Duodenal mucosa (tissue), 2 donors: ENCODE measurements around the gene CNTNAP2.

Experiments used
- H3K27ac ChIP-seq: one replicate; pipeline ENCODE4 v1.7.0; 2013; ENCODE audit warnings: low read depth, low read length
- H3K27me3 ChIP-seq, 2 donors: one replicate each; pipeline ENCODE4 v1.7.0; 2013; ENCODE audit warnings: low read length in 2 of 2, control low read depth in 1 of 2; ENCODE audit not compliant: insufficient read depth in 2 of 2, control insufficient read depth in 1 of 2
- H3K36me3 ChIP-seq, 2 donors: one replicate each; pipeline ENCODE4 v1.7.0; 2013; ENCODE audit warnings: low read length in 2 of 2, control low read depth in 1 of 2; ENCODE audit not compliant: insufficient read depth in 2 of 2, control insufficient read depth in 1 of 2
- H3K4me1 ChIP-seq, 2 donors: one replicate each; pipeline ENCODE4 v1.7.0; 2013; ENCODE audit warnings: low read length in 2 of 2, control low read depth in 1 of 2; ENCODE audit not compliant: insufficient read depth in 2 of 2, control insufficient read depth in 1 of 2
- H3K4me3 ChIP-seq, 2 donors: one replicate each; pipeline ENCODE4 v1.7.0; 2013; ENCODE audit warnings: low read length in 2 of 2, low read depth in 1 of 2
- H3K9ac ChIP-seq, 2 donors: one replicate each; pipeline ENCODE4 v1.7.0; 2013; ENCODE audit warnings: low read length in 2 of 2, low read depth in 1 of 2
- H3K9me3 ChIP-seq, 2 donors: one replicate each; pipeline ENCODE4 v1.7.0; 2013; ENCODE audit warnings: low read length in 2 of 2, control low read depth in 1 of 2; ENCODE audit not compliant: control insufficient read depth in 1 of 2

CNTNAP2 gene

DNA sequence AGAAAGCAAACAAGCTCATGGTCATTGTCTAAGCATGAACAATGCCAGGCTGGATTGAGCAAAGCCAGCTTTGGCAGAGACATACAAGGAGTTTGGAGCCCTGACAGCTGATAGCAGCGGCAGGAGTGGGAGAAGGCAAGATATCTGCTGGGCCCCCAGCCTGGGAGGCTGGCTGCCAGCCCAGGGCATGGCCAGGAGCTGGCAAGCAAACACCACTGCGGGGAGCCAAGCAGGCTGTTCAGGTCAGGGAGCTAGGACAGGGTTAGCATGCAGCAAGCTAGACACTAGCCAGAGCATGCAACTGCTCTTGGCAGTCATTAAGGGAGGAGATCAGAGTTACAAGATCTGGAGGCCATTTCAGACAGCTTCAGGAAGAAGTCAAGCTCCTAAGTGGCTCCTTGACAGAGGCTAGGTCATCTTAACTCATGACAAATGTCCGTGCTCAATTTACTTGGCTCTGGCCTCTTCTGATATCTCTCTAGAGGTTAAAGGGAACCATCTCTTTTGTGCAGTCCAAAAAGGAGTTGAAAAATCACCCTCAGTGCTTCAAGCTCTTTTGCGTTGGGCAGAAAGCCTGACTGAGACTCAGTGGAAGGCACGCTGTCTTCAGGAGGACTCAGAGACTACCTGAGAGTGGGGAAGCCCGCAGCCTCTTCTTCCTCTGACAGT, 2037.1 kb downstream of the CNTNAP2 start:
- no peak overlapping the region for H3K4me3 ChIP-seq
- H3K27ac ChIP-seq, result no peak overlapping the region
- H3K4me1 ChIP-seq, result no peaks in the 10 kb centered on the region
- no peak overlapping the region for H3K9ac ChIP-seq
- no peaks in the 10 kb centered on the region for H3K9me3 ChIP-seq
- H3K27me3 ChIP-seq, result no peaks in the 10 kb centered on the region
- H3K36me3 ChIP-seq, result no peaks in the 10 kb centered on the region

DNA sequence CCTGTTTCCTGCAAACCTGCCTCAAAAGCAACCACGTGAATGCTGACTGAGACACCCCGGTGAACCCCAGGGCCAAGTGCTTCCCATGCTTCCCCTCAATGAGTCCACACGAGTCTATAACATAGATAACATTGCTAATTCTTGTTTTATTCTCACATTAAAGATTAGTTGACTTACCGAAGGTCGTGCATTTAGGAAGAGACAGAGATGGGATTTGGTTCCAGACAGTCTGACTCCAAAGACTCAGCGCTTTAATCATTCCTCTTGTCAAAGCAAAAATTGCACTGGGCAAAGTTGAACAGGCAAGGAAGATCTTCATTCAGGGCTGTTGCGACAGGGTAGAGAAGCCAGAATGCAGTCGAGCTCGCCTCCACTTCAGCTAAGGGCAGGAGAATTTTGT, 2038.4 kb downstream of the CNTNAP2 start:
- Histone ChIP-seq H3K36me3 (no peaks in the 10 kb centered on the region), H3K9me3 (no peaks in the 10 kb centered on the region), H3K9ac (no peak overlapping the region), H3K27ac (no peak overlapping the region), H3K4me1 (no peaks in the 10 kb centered on the region), H3K4me3 (no peak overlapping the region), H3K27me3 (no peaks in the 10 kb centered on the region)

DNA sequence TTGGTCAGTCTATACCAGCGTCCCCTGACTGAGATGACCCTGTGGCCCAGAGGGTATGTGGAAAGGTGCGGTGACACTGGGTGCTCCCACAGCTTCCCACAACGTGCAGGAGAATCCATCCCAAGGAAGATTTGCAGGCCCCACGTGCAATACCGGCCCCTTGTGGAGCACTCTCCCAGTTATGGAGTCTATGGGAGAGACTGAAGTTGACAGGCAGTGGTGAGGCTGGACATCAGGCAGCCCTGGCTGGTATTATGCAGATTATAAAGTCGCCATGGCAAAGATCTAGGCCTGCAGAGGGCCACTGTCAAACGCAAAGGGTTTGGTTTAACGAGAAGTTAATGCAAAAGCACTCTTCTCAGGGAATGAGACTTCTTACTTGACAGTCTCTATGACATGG, 2039.2 kb downstream of the CNTNAP2 start:
- H3K9ac ChIP-seq, result no peak overlapping the region
- no peak overlapping the region for H3K4me3 ChIP-seq
- H3K9me3 ChIP-seq, result no peaks in the 10 kb centered on the region
- no peaks in the 10 kb centered on the region for H3K36me3 ChIP-seq
- H3K4me1 ChIP-seq, result no peaks in the 10 kb centered on the region
- H3K27ac ChIP-seq, result no peak overlapping the region
- no peaks in the 10 kb centered on the region for H3K27me3 ChIP-seq

DNA sequence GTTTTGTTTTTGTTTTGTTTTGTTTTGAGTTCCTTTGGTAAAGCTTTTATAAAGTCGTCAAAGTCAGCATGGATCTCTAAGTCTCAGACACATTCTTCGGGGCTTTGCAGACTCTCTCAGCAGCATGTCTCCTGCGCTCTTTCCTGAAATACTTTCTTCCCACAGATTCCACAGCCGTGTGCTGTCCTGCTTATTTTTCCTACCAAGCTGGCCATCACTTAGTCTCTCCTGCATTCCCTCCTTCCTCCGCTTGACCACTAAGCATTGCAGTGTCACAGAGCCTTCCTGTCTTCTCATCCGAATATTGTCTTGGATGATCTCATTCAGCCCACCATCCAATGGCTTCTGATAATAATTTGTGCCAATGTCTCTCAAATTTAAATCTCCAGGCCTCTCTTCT, 2039.6 kb downstream of the CNTNAP2 start:
- H3K9ac ChIP-seq, result no peak overlapping the region
- no peaks in the 10 kb centered on the region for H3K27me3 ChIP-seq
- H3K4me3 ChIP-seq, result no peak overlapping the region
- no peak overlapping the region for H3K27ac ChIP-seq
- no peaks in the 10 kb centered on the region for H3K9me3 ChIP-seq
- H3K4me1 ChIP-seq, result no peaks in the 10 kb centered on the region
- H3K36me3 ChIP-seq, result no peaks in the 10 kb centered on the region

DNA sequence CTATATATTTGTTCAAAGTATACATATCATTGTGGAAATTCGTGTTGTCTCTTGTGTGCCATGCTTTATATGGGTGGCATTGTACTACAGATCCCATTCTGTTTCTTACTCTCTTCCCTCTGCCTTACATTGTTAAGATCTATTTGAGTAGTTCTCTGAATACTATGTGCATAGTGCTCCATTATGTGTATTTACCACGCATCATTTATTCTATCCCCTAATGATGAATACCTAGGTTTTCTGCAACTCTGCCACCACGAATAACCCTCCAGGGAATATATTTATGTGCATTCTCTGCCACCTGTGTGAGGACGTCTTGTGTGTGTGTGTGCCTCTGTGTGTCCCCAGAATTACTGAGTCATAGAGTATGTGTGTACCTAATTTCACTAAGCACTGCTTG, 2042.7 kb downstream of the CNTNAP2 start:
- Histone ChIP-seq H3K9me3 (no peaks in the 10 kb centered on the region), H3K9ac (no peak overlapping the region), H3K27ac (no peak overlapping the region), H3K36me3 (no peaks in the 10 kb centered on the region), H3K27me3 (no peaks in the 10 kb centered on the region), H3K4me1 (no peaks in the 10 kb centered on the region), H3K4me3 (no peak overlapping the region)

DNA sequence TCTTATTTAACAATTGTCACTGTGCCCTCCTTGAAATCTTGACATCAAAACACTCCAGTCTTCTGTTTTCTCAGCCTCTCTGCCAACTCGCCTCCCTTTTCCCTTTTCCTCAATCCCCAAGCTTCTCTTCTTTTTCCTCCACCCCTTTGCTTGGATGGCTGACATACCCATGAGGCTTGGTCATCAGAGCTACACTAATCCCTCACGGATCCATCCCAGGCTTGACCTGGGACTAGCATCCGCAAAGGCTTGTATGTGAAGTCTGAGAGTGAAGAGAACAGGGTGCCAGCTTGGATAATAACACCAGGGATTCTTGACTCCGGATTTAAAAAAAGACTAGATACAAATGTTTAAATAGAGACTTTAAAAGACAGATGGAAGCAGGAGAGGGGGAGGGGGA, 2045.2 kb downstream of the CNTNAP2 start:
- Histone ChIP-seq H3K9me3 (no peaks in the 10 kb centered on the region), H3K9ac (no peak overlapping the region), H3K27ac (no peak overlapping the region), H3K36me3 (no peaks in the 10 kb centered on the region), H3K4me3 (no peak overlapping the region), H3K4me1 (no peaks in the 10 kb centered on the region), H3K27me3 (no peaks in the 10 kb centered on the region)

DNA sequence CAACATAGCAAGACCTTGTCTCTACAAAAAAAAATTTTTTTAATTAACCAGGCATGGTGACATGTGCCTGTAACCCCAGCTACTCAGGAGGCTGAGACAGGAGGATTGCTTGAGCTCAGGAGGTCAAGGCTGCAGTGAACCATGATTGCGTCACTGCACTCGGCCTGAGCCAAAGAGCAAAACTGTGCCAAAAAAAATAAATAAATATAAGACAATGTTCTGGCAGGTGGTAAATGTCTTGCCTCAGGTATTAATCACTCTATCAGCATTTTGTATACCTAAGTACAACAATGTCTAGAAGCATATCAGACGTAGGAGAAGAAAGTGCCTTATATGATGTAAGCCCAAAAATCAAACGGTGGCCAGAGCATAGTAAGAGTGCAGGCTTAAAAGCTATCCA, 2046.2 kb downstream of the CNTNAP2 start:
- H3K9ac ChIP-seq, result no peak overlapping the region
- no peaks in the 10 kb centered on the region for H3K27me3 ChIP-seq
- H3K36me3 ChIP-seq, result no peaks in the 10 kb centered on the region
- no peak overlapping the region for H3K27ac ChIP-seq
- H3K4me3 ChIP-seq, result no peak overlapping the region
- H3K9me3 ChIP-seq, result no peaks in the 10 kb centered on the region
- no peaks in the 10 kb centered on the region for H3K4me1 ChIP-seq

DNA sequence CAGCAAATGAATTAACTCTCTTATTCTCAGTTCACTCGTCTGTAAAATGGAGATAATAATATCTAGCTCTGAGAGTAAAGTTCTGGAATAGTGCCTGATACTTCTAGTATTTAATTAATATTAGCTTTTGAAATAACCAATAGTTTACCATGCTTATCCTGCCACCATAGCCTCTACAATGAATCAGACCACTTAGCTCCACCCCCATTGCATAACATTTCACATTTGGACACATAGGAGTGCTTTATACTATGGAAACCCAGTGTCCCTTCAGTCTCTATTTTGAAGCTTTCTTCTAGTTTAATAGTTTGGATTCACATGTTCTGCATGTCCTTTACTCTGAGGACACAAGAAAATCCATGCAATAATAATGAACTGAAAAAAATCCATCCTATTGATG, 2046.6 kb downstream of the CNTNAP2 start:
- no peak overlapping the region for H3K4me3 ChIP-seq
- no peak overlapping the region for H3K27ac ChIP-seq
- no peaks in the 10 kb centered on the region for H3K27me3 ChIP-seq
- H3K9me3 ChIP-seq, result no peaks in the 10 kb centered on the region
- H3K9ac ChIP-seq, result no peak overlapping the region
- H3K36me3 ChIP-seq, result no peaks in the 10 kb centered on the region
- no peaks in the 10 kb centered on the region for H3K4me1 ChIP-seq

DNA sequence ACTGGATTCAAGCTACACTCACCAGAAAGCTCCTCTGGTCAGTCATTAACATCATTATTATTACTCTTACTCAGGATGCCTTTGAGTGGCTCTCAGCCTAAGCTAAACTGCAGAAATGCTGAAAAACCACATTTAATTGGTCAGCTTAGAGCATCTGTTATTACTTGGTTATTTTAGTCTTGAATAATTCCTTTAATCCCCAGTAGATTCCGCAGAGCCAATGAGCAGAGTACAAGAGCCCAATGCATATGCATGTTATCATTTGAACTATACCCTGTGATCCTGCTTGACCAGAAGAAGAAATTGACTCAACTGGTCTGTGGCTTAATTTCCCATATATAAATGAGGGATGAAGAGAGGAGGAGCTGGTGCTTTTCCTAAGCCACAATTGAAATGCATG, 2056.3 kb downstream of the CNTNAP2 start:
- Histone ChIP-seq H3K27me3 (no peaks in the 10 kb centered on the region), H3K4me1 (no peaks in the 10 kb centered on the region), H3K9ac (no peak overlapping the region), H3K4me3 (no peak overlapping the region), H3K36me3 (no peaks in the 10 kb centered on the region), H3K27ac (no peak overlapping the region), H3K9me3 (no peaks in the 10 kb centered on the region)

DNA sequence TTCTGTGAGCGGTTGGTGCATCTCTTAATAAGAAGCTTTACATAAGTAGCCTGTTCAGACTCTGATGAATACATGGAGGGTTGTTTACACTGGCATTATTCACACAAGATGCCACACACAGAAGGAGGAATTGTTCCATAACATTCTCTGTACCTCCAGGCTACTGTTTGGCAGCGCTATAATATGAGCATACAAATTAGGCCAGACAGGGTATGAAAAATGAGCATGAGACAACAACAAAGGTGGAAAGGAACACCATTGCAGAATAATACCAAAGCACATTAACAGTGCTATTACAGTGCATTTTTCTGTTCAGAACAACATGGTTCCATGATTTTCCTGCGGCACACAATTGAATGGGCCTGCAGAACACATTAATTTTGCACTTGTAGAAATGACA, 2056.8 kb downstream of the CNTNAP2 start:
- H3K36me3 ChIP-seq, result no peaks in the 10 kb centered on the region
- H3K4me3 ChIP-seq, result no peak overlapping the region
- no peak overlapping the region for H3K9ac ChIP-seq
- no peaks in the 10 kb centered on the region for H3K4me1 ChIP-seq
- no peaks in the 10 kb centered on the region for H3K27me3 ChIP-seq
- no peaks in the 10 kb centered on the region for H3K9me3 ChIP-seq
- H3K27ac ChIP-seq, result no peak overlapping the region

DNA sequence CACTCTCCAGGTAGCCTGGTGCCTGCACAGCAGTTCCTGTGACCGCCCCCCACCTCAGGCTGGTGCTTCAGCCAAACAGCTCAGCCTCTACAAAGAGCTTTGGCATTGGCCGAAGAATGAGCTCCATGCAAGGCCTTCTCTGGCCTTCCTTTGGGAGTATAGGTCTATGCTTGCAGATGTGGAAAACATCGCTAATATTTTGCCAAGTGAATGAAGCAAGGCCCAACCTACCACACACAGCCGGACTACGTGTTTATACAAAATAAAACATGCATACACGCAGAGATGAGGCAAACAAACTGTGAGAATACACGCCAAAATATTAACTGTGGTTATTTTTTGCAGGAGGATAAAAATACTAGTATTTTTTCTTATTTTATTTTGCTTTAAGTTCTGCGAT, 2057.8 kb downstream of the CNTNAP2 start:
- Histone ChIP-seq H3K27me3 (no peaks in the 10 kb centered on the region), H3K27ac (no peak overlapping the region), H3K9me3 (no peaks in the 10 kb centered on the region), H3K4me1 (no peaks in the 10 kb centered on the region), H3K36me3 (no peaks in the 10 kb centered on the region), H3K4me3 (no peak overlapping the region), H3K9ac (no peak overlapping the region)
